ENCODE data around the gene LILRB3.
"Not testable (repeated sequence)": the region's sequence is repeated elsewhere in the genome, so short reads cannot be mapped to it uniquely, and the experiment has no call there.

Gene LILRB3

DNA sequence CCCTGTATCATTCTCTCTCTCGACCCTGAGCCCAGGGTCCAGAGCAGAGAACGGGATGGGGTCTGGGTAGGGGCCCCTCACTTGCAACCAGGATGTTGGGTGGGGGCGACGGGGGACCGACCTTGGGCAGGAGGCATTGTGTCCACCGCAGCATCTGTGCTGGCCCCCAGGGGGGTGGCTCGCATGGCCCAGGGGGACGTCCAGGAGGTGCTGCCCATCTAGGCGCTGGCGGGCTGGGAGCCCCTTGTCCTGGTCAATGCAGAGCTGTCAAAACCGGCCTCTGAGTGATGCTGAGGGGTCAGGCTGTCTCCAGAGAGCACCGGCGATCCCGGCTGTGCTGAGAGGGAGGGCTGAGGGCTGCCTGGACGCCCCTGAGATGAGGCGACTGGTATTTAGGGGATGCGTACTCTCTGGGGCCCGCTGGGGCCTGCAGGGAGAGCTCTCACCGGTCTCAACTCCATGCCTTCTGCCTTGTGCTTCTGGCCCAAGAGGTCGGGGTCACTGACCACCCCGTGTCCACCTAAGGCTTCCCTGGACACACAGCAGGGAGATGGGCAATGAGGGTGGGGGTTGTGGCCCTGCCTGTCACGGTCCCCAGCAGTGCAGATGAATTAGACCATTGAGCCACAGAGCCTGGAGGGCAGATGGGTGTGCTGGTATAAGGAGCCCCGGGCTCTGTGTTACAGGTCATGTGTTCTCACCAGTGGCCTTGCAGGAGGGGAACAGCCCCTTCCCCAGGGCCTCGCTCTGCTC is 13.6 kb downstream of the LILRB3 start:
- no peak for DNase-seq

DNA sequence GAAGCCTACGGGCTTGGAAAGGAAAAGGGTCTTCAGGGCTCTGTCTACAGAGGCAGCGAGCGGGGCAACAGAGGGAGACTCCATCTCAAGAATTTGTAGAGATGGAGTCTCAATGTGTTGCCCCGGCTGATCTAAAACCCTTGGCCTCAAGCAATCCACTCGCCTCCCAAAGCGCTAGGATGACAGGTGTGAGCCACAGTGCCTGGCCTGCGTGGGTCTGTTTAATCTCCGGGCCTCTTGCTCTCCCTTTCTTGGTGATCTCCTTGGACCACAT is 14.1 kb downstream of the LILRB3 start:
- DNase-seq: no peak

DNA sequence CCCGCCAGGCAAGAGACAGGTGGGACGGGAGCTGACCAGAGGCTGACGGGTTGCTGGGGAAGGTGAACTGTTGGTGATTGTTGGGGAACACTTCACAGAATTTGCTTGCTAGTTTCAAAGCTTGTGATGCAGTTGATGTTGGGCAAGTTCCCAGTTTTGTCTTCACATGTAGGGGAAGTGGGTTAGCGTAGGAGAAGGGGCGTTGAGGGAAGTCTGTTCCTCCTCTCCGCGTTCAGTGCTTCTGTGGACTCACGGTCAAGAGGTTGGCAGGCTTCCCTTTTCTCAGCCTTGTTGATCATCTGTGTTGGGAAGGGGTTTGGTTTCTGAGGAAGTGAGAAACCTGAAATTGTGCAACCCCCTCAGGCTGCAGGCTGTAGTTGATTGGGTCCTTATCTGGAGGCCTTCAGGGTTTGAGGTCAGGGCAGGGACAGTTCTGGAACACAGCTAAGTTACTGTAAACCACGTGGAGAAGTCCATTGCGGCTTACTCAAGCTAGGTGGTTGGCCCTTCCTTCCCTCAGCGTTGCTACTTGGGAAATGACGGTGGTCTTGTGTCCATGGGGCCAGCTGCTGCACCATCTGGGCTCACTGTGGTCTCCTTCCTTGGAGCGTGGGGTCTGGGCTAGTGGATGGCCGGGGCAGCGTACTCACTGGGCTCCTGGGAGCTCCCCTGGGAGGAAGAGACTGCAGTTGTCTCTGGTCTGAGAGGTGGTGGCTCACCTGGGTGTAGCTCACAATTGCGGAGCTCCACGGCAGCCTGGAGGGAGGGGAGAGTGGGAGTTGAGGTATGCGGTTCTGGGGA is 14.6 kb downstream of the LILRB3 start:
- DNase-seq: no peak

DNA sequence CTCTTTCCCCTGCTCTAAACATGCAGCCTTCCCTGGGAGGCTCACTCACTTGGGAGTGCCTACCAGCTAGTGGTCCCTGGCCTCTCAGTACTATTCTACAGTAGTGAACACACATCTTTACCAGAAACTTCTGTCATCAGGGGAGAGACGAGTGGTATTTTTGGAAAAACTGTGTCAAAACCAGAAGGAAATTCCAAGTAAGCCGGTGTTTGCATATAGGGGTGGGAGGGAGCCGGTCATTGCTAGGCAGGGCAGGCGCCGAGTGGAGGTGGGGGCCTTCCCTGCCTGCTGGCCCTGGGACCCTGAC is 15.2 kb downstream of the LILRB3 start:
- DNase-seq: no peak

DNA sequence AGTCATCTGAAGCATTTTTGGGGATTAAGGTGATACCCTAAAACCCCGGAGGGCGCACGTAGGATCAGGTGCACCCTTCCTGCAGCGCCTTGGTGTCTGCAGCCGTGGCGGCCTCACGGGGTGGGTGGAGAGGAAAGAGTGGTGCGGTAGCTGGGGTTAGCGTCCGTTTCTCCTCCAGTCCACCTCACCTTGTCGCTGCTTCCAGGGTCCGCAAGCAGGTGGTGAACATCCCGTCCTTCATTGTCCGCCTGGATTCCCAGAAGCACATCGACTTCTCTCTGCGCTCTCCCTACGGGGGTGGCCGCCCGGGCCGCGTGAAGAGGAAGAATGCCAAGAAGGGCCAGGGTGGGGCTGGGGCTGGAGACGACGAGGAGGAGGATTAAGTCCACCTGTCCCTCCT is 15.6 kb downstream of the LILRB3 start:
- not testable (repeated sequence) for DNase-seq

DNA sequence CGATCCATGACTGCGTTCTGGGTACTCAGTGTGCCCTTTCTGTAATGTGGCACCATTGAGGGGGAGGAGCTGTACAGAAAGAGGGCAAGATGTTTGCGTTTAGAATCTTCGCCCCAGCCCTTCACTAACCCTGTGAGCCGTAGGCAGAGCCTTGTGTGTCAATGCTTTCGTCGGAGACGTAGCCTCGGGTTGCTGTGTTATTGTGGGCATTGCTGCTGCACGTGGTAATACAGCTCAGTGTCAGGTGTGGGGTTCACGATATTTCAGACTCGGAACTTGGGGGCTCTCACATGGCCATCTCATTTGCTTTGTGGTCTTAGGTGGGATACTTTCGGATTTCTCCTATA is 16.0 kb downstream of the LILRB3 start:
- no peak for DNase-seq

DNA sequence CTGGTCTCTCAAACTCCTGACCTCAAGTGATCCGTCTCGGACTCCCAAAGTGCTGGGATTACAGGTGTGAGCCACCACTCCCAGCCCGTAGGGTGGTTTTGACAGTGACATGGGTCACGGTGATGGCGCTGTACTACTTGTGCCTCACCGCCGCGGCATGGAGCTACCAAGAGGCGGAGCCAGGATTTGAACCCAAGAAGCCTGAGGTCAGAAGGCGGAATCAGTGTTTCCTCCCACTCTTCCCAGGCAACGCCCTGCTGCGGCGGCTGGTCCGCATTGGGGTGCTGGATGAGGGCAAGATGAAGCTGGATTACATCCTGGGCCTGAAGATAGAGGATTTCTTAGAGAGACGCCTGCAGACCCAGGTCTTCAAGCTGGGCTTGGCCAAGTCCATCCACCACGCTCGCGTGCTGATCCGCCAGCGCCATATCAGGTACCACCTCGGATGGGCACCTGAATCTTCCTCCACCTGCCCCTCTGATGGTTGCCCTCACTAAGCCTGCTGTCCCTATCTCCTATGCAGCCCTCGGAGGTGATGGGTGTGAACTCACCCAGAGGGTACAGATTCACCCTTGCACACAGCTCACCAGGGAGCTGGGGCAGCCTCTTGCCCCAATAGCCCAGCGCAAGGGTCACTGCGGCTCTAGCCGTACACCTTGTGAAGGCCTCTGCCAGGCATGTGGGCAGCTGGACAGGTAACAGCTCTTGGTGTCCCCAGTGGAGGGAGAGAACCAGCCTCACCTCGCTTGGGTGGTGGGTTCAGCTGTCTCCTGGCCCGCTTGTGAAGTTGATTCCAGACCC is 16.6 kb downstream of the LILRB3 start:
- no peak for DNase-seq

DNA sequence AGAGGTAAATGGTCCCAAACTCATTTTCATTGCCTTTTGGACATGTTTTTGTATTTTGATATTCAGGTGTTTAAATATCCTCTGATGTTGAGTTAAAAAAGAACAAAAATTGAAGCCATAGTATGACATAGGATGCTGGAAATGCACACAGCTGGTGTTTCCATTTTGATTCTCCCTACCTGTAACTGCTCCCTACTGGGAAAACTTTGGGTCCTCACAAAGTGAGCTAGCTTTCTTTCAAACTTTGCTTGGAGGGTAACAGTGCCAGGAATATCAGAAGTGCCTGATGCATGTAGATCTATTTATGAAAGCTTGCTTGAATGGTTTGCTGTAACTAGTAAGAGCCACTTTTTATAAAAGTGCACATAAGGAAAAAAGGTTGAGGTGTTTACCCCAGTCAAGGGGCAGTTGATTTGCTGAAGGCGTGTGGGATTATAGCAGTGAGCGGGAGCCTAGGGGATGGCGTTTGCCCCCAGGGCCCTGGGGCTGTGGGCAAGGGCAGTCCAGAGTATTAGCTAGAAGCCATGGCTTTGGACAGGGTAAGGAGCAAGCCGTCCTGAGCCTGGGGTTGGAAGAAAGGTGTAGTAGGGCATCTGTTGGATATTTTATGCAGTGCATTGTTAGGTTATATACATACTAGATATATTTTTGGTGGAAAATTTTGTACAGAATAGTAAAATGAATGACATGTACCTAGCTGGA is 17.9 kb downstream of the LILRB3 start:
- no peak for DNase-seq

DNA sequence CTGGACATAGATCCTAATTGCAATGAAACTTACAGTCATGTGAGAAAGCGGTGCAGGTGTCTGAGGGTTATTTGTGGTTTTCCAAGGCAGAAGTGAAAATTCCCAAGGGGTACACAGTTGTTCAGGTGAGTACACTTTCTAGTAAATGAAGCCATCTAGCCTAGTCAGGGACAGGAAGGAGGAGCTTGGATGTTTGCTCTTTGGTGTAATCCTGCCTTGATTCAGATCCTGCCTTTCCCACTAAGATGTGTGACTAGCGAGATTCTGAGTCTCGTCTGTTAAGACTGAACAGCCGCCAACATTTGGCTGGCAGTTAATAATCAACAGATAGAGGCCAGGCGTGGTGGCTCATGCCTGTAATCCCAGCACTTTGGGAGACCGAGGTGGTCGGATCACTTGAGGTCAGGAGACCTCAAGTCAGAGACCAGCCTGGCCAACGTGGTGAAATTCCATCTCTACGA is 19.6 kb downstream of the LILRB3 start:
- no peak for DNase-seq

DNA sequence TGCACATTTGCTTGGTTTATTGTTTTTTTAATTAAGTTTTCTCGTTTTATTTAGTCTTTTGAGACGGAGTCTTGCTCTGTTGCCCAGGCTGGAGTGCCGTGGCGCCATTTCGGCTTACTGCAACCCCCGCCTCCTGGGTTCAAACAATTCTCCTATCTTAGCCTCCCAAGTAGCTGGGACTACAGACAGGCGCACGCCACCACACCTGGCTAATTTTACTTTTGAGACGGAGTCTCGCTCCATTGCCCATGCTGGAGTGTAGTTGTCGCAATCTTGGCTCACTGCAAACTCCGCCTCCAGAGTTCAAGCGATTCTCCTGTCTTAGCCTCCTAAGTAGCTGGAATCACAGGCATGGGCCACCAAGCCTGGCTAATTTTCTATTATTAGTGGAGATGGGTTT is 20.8 kb downstream of the LILRB3 start:
- no peak for DNase-seq

DNA sequence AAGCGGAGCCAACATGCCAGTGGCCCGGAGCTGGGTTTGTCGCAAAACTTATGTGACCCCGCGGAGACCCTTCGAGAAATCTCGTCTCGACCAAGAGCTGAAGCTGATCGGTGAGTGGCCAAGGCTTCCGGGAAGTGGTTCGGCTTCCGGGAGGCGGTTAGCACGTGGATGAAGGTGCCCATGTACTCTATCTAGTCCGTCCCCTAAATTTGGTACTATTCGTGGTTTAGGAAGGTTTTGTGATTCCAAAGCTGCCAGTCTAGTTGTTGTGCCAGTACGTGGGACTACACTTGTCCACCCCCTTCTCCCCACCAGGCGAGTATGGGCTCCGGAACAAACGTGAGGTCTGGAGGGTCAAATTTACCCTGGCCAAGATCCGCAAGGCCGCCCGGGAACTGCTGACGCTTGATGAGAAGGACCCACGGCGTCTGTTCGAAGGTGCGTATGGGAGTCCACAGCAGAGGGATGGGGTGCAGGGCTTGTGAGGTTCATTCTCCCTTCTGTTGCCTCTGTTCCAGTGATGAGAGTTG is 21.6 kb downstream of the LILRB3 start:
- no peak for DNase-seq

DNA sequence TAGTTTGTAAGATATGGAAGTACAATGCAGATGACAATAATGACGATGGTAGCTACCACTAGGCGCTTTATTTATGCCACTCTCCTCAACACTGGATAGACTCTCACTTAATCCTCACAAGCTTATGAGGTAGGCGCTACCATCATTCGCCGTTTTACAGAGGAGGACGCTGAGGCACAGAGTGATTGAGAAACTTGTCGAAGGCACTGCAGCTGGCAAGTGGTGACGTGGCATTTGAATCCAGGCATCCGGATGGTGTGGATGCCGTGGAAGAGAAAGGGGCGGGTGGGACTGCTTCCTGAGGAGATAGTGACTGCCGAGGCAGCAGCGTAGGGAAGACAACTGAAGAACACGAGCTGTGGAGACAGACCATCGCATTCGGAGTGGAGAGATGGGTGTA is 23.4 kb downstream of the LILRB3 start:
- no peak for DNase-seq

DNA sequence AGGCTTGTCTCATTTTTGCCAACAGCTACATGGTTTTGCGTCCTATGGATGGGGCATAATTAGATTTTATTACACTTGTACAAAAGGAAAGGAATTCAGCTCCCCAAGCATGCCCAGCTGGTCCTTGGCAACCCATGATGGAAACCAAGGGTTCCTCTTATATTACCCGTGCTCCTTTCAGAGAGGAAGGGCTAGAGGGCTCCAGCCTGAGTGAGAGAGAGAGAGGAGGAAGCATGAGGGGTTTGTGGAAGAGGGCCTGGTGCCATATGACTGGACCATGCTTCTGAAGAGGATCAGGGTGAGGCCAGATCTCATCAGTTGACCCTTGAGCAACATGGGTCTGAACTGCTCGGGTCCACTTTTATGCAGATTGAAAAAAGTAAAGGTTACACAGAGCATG is 25.7 kb downstream of the LILRB3 start:
- DNase-seq: no peak

DNA sequence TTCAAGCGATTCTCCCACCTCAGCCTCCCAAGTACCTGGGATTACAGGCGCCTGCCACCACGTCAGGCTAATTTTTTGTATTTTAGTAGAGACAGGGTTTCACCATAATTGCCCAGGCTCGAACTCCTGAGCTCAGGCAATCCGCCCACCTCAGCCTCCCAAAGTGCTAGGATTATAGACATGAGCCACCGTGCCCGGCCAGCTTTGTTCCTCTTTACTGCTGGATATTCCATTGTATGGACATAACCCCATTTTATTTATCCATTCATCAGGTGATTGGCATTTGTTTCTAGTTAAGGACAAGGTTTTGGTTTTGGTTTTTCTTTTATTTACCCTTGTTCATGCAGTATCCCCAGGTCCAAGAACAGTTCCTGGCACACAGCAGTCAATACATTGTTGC is 26.3 kb downstream of the LILRB3 start:
- DNase-seq: no peak

DNA sequence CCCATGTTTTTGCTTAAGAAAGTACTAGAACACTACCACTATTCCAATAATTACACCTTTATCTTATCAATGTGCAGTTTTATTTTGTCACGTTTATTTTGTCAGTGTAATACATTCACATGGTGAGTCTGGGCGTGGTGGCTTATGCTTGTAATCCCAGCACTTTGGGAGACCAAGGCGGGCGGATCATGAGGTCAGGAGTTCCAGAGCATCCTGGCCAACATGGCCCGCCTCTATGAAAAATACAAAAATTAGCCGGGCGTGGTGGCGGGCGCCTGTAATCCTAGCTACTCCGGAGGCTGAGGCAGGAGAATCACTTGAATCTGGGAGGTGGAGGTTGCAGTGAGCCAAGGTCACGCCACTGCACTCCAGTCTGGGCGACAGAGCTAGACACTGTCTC is 28.3 kb downstream of the LILRB3 start:
- not testable (repeated sequence) for DNase-seq

DNA sequence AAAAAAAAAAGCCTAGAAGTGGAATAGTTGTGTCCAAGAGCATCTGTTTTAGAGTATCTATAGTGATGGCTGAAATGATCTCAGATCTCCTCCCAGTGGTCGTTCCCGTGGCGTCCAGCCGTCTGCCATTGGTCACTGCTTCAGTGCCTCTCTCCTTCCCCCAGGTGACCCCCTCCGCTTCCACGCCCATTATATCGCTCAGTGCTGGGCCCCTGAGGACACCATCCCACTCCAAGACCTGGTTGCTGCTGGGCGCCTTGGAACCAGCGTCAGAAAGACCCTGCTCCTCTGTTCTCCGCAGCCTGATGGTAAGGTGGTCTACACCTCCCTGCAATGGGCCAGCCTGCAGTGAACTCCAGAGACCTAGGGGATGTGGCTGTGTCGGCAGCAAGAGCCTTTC is 29.8 kb downstream of the LILRB3 start:
- no peak for DNase-seq

DNA sequence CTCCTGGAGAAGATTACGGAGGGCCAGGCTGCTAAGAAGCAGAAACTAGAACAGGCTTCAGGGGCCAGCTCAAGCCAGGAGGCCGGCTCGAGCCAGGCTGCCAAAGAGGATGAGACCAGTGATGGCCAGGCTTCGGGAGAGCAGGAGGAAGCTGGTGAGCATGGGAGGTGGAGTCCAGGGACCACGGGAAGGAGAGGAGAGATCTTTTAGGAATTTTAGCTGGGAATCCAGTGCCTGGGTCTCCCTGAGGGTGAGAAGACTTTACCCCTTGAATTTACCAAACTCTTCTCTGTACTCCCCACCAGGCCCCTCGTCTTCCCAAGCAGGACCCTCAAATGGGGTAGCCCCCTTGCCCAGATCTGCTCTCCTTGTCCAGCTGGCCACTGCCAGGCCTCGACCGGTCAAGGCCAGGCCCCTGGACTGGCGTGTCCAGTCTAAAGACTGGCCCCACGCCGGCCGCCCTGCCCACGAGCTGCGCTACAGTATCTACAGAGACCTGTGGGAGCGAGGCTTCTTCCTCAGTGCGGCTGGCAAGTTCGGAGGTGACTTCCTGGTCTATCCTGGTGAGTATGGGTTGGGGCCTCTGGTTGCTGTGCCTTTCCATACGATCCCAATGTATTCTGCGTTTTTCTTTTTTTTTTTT is 30.9 kb downstream of the LILRB3 start:
- no peak for DNase-seq

DNA sequence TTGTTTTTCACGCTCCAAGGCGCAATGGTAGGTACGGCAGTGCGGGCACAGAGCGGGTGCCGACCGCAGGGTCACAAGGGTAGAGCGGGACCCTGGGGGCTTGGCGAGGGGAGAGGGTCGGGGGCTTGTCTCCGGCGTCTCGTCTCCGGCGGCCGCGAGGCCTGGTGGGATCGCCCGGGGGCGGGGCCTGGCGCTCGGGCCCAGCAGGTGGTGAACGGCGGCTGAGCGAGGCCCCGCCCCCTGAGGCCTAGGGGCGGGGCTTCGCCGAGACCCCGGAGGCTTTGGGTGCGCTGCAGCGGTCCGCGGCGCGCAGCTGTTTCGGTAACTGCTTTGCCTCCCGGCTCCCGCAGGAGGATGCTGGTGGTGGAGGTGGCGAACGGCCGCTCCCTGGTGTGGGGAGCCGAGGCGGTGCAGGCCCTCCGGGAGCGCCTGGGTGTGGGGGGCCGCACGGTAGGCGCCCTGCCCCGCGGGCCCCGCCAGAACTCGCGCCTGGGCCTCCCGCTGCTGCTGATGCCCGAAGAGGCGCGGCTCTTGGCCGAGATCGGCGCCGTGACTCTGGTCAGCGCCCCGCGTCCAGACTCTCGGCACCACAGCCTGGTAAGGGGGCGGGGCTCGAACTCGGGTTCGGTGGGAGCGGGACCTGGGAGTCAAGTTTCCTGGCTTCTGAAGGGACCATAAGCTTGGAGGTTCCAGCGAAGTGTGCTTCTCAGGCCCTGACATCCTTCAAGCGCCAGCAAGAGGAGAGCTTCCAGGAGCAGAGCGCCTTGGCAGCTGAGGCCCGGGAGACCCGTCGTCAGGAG is 31.6 kb downstream of the LILRB3 start, which contains the start of gene TSEN34:
Gene TSEN34, plus strand, starts transcription at position 298 of the 800 bp plus-strand sequence. Its CDS starts 57 bp downstream, at position 355.
- peak; percentile 73 for DNase-seq

DNA sequence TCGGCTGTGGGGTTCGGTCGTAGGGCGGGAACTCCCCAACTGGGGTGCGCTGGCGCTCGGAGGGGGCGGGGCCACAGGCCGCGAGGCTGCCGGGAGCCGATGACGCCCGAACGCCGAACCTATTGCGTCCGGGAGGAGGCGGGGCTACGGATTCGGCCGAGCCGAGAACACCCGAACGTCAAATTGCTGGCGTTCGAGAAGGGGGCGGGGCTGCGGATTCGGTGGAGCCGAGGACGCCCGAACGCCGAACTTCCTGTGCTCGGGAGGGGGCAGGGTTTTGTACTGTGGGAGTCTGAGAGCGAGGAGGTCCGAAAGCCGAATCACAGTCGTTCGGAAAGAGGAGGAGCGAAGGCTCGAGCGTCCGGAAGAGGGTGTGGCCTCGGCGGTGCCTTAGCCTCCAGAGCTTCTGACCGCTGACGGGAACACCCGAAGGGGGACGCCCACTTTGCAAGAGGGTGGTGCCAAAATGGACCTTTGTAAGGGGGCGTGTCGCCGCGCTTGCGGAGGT is 32.2 kb downstream of the LILRB3 start:
- DNase-seq: peak; percentile 99

DNA sequence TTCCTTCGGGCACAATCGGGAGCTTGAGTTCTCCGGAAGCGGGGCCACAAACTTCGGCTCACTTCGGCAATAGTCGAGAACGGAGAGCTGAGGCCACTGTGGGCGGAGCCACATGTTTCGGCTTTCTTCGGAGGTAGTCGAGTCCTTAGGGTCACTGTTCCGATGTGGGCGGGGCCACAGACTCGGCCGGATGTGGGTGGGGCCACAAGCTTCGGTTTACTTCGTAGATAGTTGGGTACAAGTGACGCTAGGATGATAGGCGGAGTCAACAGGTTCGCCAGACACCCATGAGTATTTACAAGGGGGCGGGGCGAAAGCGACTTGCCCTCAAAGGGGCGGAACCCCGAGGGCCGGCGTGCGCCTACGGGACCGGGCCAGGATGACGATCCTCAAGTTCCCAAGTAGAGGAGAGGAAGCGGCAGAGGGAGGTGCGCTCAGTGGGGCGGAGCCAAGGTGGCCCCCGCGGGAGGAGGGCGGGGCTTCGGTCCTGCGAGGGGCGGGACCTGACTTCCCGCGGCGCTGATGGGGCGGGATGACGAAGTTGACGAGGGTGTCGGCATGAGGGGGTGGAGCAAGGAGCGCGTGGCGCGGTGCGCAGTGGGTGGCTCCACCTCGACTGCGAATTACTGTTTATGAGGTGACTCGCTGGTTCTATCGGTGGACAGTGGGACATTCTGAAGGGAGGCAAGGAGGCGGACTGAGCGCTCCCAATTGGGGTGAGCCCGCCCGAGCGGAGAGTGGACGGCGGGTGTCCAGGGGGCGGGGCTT is 32.9 kb downstream of the LILRB3 start:
- peak; percentile 100 for DNase-seq

Measured in COR-L47 (cell line).